ENCODE measurements around the gene CELF4. TPM values are rescaled to one million over a fixed set of nuclear protein-coding genes. Genes with fewer than 3 reads are reported as not detected.

Gene CELF4
- total and polyA plus RNA-seq, 2 donors (not counting 3 experiments of a cell fraction or from before 2014, with no cell fraction given) = not detected

DNA sequence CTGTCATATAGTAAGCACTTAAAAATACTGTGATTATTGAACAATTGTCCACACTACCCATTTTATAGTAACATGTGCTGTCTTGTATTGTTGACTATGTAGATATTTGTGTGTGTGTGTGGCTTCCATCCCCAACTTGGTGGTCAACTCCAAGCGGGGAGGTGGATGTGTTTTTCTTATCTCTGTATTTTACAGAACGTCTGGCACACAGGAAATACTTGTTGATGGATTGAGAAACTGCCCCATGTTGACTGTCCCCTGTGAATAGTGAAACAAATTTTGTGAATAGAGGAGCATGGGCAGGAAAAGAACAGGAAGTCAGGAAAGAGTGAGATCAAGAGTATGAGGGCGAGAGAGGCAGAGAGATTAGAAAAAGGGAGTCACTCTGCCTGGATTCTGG is 83.6 kb downstream of the CELF4 start:
- FAIRE-seq (no peak), DNase-seq (ENCODE audit: low read depth, low spot score) (no peak)
- TF ChIP-seq POLR2AphosphoS5 (IDR thresholded peaks at IDR 0.05; ENCODE audit: insufficient read depth, low read depth, low read length) (no peak), JUN (IDR thresholded peaks at IDR 0.05; ENCODE audit: borderline replicate concordance, insufficient read depth, insufficient read length, low read depth) (no peak), MYC (IDR thresholded peaks at IDR 0.05; ENCODE audit: low read depth, low read length) (no peak), POLR2A (IDR thresholded peaks at IDR 0.05; ENCODE audit: low read depth, low read length) (no peak), GATA2 (IDR thresholded peaks at IDR 0.05; ENCODE audit: insufficient read depth, insufficient read length, low read depth, low read length) (no peak), EZH2 (IDR thresholded peaks at IDR 0.05; ENCODE audit: borderline replicate concordance, low read depth, low read length, severe bottlenecking) (no peak), FOS (IDR thresholded peaks at IDR 0.05; ENCODE audit: borderline replicate concordance, insufficient read depth, low read length) (no peak)
- TF ChIP-seq, protein P1, sequence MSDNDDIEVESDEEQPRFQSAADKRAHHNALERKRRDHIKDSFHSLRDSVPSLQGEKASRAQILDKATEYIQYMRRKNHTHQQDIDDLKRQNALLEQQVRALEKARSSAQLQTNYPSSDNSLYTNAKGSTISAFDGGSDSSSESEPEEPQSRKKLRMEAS (IDR thresholded peaks at IDR 0.05; ENCODE audit: insufficient read depth, insufficient read length) = no peak
- TF ChIP-seq, protein P2, sequence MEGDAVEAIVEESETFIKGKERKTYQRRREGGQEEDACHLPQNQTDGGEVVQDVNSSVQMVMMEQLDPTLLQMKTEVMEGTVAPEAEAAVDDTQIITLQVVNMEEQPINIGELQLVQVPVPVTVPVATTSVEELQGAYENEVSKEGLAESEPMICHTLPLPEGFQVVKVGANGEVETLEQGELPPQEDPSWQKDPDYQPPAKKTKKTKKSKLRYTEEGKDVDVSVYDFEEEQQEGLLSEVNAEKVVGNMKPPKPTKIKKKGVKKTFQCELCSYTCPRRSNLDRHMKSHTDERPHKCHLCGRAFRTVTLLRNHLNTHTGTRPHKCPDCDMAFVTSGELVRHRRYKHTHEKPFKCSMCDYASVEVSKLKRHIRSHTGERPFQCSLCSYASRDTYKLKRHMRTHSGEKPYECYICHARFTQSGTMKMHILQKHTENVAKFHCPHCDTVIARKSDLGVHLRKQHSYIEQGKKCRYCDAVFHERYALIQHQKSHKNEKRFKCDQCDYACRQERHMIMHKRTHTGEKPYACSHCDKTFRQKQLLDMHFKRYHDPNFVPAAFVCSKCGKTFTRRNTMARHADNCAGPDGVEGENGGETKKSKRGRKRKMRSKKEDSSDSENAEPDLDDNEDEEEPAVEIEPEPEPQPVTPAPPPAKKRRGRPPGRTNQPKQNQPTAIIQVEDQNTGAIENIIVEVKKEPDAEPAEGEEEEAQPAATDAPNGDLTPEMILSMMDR (IDR thresholded peaks at IDR 0.05; ENCODE audit: extremely low read depth in 1 of 2, insufficient read depth in 1 of 2, low read depth in 1 of 2, low read length in 2 of 2) = no peak
- ChIA-PET CTCF (no interaction called here), POLR2A (no interaction called here)
- no peaks in the 10 kb centered on the region for H3K79me2 ChIP-seq (ENCODE audit: control insufficient read depth, insufficient read depth, low read length)
- dilution Hi-C loops (cut with MboI; ENCODE audit: extremely low pct_ligation_motif_present, low sequenced_read_pairs) = no loop called here
- peaks cover 2 to 19% of the 10 kb centered on the region in 2 experiments for H3K27me3 ChIP-seq (ENCODE audit: control insufficient read depth in 2 of 2, insufficient read depth in 2 of 2, low read length in 2 of 2)
- no peaks in the 10 kb centered on the region for H3K9me3 ChIP-seq (replicated peaks; ENCODE audit: control insufficient read depth, insufficient read depth, low read length)
- H3K4me3 ChIP-seq (replicated peaks in 1 of 3; ENCODE audit: insufficient read depth in 1 of 3, low read depth in 1 of 3, low read length in 3 of 3) = no peak overlapping the region
- H3K9me1 ChIP-seq (replicated peaks; ENCODE audit: control insufficient read depth, extremely low read depth, insufficient read depth, low read length) = no peaks in the 10 kb centered on the region
- no peak overlapping the region for H3K4me2 ChIP-seq (ENCODE audit: insufficient read depth, low read length)
- no peak overlapping the region for H3K27ac ChIP-seq (ENCODE audit: insufficient read depth, low read depth, low read length)
- H3K4me1 ChIP-seq (ENCODE audit: control insufficient read depth, extremely low read depth, insufficient read depth, low read length) = no peaks in the 10 kb centered on the region
- intact Hi-C loops (cut with micrococcal nuclease) = no loop called here
- no peaks in the 10 kb centered on the region for H4K20me1 ChIP-seq (replicated peaks; ENCODE audit: control insufficient read depth, extremely low read depth, insufficient read depth, low read length)
- no peak overlapping the region for H2AFZ ChIP-seq (ENCODE audit: low read depth, low read length)
- no peaks in the 10 kb centered on the region for H3K36me3 ChIP-seq (ENCODE audit: control insufficient read depth in 2 of 2, extremely low read depth in 1 of 2, insufficient read depth in 2 of 2, low read length in 2 of 2)
- no peak overlapping the region for H3K9ac ChIP-seq (replicated peaks; ENCODE audit: extremely low read depth, insufficient read depth, low read length)
- no TSS peak for BruUV-seq (replicated peaks)
